ENCODE results near the gene NLRC5. TPM values are rescaled to one million over a fixed set of nuclear protein-coding genes. Genes with fewer than 3 reads are reported as not detected.

NLRC5 gene
- total RNA-seq, 1 experiment from 2014 or later, result 2.4 TPM

- Histone ChIP-seq H4K5ac (ENCODE audit: insufficient read length, low read depth, low read length) (no peak overlapping the region), H3K4me1 (ENCODE audit: insufficient read depth, low read length) (peaks cover 6% of the 10 kb centered on the region), H3K27me3 (ENCODE audit: insufficient read depth, low read length) (no peaks in the 10 kb centered on the region), H2BK15ac (ENCODE audit: low read depth, low read length) (no peak overlapping the region), H2AFZ (ENCODE audit: low read length) (no peak overlapping the region), H4K20me1 (ENCODE audit: control insufficient read depth, insufficient read depth, insufficient read length) (no peaks in the 10 kb centered on the region), H3K9ac (ENCODE audit: extremely low read depth, insufficient read length, low read length) (no peak overlapping the region), H3K56ac (ENCODE audit: insufficient read length, low read depth, low read length) (no peak overlapping the region), H3K9me3 (ENCODE audit: control insufficient read depth, low read depth, low read length) (no peaks in the 10 kb centered on the region), H2AK5ac (ENCODE audit: insufficient read length, low read length) (no peak overlapping the region), H3K23me2 (ENCODE audit: insufficient read length, low read depth, low read length, poor library complexity, severe bottlenecking) (no peaks in the 10 kb centered on the region), H2BK120ac (ENCODE audit: low read depth, low read length, poor library complexity, severe bottlenecking) (no peak overlapping the region), H4K91ac (ENCODE audit: insufficient read length, low read depth, low read length) (no peak overlapping the region), H3K18ac (ENCODE audit: insufficient read length, low read depth, low read length) (no peak overlapping the region), H4K8ac (replicated peaks; ENCODE audit: insufficient read length, low read depth, low read length) (no peak overlapping the region), H3T11ph (ENCODE audit: low read length) (no peak overlapping the region), H3K4me2 (ENCODE audit: insufficient read depth, insufficient read length, low read length) (no peak overlapping the region), H3K27ac (ENCODE audit: insufficient read length, low read depth, low read length) (no peak overlapping the region), H3K4ac (ENCODE audit: low read depth, low read length) (no peak overlapping the region), H3K79me1 (ENCODE audit: insufficient read depth, low read depth, low read length, poor library complexity, severe bottlenecking) (no peaks in the 10 kb centered on the region), H2BK5ac (ENCODE audit: insufficient read length, low read length) (no peak overlapping the region), H2BK12ac (ENCODE audit: insufficient read length, low read depth, low read length) (no peak overlapping the region), H3K14ac (ENCODE audit: insufficient read depth, low read length) (no peak overlapping the region), H3K79me2 (ENCODE audit: insufficient read depth, low read length) (no peaks in the 10 kb centered on the region), H3K23ac (ENCODE audit: insufficient read length, low read depth, low read length) (no peak overlapping the region), H2BK20ac (ENCODE audit: low read depth, low read length, poor library complexity, severe bottlenecking) (no peak overlapping the region)
- no CpG with 5 or more reads among the region's 14 CpGs for WGBS (ENCODE audit: extremely low coverage, insufficient read length, low lambda C conversion rate)
- Mint-ChIP-seq H3K4me1 (peaks cover 11 to 21% of the 10 kb centered on the region in 2 experiments), H3K27me3 (ENCODE audit: low read depth) (peaks cover 1% of the 10 kb centered on the region; the same call in 1 of the 2 replicates), H3K27ac (peak overlapping the region in 1 of 3 experiments; percentile 76; a peak in 1 of 7 replicates), H3K36me3 (ENCODE audit: insufficient read depth in 1 of 3, low read depth in 3 of 3) (peaks cover 0 to 4% (median 0%) of the 10 kb centered on the region in 3 experiments; a peak in 2 of 7 replicates), H3K9me3 (no peaks in the 10 kb centered on the region), H3K4me3 (no peak overlapping the region)
- no peak for DNase-seq
- TF ChIP-seq CTCF (conservative IDR thresholded peaks at IDR 0.05), result no peak
Measured at GRCh38 chr16:57113042-57113453, 123.7 kb downstream of the NLRC5 start.

Measured in H9 (cell line).